Measurements from ENCODE around the gene ERBB3.

ERBB3 gene

DNA sequence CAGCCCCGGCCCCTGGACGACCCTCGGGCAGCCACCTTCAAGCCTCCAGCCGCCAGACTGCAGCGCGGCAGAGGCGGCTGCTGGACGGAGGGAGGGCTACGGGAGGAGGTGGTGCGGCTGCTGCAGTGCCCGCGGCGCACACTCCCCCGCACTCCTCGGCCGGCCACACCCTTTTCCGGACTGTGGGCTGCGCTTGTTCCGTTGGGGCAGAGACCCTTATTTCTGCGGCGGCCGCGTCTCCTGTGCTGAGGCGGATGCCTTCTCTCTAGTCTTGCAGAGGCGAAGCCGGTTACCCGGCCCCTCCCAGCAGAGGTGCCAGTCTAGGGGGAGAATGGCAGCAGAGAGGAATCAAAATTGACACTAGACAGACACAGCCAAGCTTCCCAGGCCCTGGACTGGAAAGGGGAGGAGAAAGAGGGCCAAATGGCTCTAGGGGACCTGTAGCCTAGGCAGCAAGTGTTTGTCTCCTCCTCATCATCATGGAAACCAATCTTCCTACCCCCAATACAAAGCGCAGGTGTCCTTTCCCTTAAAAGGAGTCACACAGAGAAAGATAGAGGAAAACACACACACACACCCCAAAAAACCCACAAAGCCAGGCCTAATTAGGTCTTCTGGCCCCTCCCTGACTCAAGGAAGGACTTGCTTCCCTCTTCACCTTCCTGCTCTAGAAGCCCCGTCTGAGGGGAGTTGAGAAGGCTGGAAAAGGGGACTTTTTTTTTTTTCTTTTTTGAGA is 49.4 kb downstream of the ERBB3 start (continued):
- TF ChIP-seq, protein P1, sequence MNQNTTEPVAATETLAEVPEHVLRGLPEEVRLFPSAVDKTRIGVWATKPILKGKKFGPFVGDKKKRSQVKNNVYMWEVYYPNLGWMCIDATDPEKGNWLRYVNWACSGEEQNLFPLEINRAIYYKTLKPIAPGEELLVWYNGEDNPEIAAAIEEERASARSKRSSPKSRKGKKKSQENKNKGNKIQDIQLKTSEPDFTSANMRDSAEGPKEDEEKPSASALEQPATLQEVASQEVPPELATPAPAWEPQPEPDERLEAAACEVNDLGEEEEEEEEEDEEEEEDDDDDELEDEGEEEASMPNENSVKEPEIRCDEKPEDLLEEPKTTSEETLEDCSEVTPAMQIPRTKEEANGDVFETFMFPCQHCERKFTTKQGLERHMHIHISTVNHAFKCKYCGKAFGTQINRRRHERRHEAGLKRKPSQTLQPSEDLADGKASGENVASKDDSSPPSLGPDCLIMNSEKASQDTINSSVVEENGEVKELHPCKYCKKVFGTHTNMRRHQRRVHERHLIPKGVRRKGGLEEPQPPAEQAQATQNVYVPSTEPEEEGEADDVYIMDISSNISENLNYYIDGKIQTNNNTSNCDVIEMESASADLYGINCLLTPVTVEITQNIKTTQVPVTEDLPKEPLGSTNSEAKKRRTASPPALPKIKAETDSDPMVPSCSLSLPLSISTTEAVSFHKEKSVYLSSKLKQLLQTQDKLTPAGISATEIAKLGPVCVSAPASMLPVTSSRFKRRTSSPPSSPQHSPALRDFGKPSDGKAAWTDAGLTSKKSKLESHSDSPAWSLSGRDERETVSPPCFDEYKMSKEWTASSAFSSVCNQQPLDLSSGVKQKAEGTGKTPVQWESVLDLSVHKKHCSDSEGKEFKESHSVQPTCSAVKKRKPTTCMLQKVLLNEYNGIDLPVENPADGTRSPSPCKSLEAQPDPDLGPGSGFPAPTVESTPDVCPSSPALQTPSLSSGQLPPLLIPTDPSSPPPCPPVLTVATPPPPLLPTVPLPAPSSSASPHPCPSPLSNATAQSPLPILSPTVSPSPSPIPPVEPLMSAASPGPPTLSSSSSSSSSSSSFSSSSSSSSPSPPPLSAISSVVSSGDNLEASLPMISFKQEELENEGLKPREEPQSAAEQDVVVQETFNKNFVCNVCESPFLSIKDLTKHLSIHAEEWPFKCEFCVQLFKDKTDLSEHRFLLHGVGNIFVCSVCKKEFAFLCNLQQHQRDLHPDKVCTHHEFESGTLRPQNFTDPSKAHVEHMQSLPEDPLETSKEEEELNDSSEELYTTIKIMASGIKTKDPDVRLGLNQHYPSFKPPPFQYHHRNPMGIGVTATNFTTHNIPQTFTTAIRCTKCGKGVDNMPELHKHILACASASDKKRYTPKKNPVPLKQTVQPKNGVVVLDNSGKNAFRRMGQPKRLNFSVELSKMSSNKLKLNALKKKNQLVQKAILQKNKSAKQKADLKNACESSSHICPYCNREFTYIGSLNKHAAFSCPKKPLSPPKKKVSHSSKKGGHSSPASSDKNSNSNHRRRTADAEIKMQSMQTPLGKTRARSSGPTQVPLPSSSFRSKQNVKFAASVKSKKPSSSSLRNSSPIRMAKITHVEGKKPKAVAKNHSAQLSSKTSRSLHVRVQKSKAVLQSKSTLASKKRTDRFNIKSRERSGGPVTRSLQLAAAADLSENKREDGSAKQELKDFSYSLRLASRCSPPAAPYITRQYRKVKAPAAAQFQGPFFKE (tag by site-specific recombination; IDR thresholded peaks at IDR 0.05; ENCODE audit: borderline replicate concordance) = no peak
- TF ChIP-seq ZFP69B (tag by site-specific recombination; IDR thresholded peaks at IDR 0.05) (no peak), ZNF654 (tag by site-specific recombination; IDR thresholded peaks at IDR 0.05; ENCODE audit: low read depth) (no peak), TRIM28 (IDR thresholded peaks at IDR 0.05; ENCODE audit: borderline replicate concordance, low read length) (no peak), ZNF561 (tag by site-specific recombination; IDR thresholded peaks at IDR 0.05; ENCODE audit: borderline replicate concordance) (no peak), ZNF501 (tag by site-specific recombination; IDR thresholded peaks at IDR 0.05) (no peak), ZNF621 (tag by site-specific recombination; IDR thresholded peaks at IDR 0.05) (no peak), ZNF174 (tag by site-specific recombination; IDR thresholded peaks at IDR 0.05) (no peak), ZNF2 (tag by site-specific recombination; IDR thresholded peaks at IDR 0.05) (peak; percentile 41; the same call in 1 of the 2 replicates), ZNF549 (tag by site-specific recombination; IDR thresholded peaks at IDR 0.05) (no peak), ZNF211 (tag by site-specific recombination; IDR thresholded peaks at IDR 0.05; ENCODE audit: low read depth) (no peak), ZNF792 (tag by site-specific recombination; IDR thresholded peaks at IDR 0.05) (no peak), ZNF585B (tag by site-specific recombination; IDR thresholded peaks at IDR 0.05) (no peak), ZNF670 (tag by site-specific recombination; IDR thresholded peaks at IDR 0.05; ENCODE audit: low read depth) (no peak), ZNF302 (tag by site-specific recombination; IDR thresholded peaks at IDR 0.05; ENCODE audit: low read depth) (no peak), ZNF626 (tag by site-specific recombination; IDR thresholded peaks at IDR 0.05) (no peak), ZNF660 (tag by site-specific recombination; IDR thresholded peaks at IDR 0.05) (peak; percentile 36; the same call in 1 of the 2 replicates), RBAK (tag by site-specific recombination; IDR thresholded peaks at IDR 0.05) (no peak), YY1 (tag by site-specific recombination; IDR thresholded peaks at IDR 0.05) (no peak), ZNF510 (tag by site-specific recombination; IDR thresholded peaks at IDR 0.05; ENCODE audit: insufficient replicate concordance) (no peak)
- TF ChIP-seq, protein P2, sequence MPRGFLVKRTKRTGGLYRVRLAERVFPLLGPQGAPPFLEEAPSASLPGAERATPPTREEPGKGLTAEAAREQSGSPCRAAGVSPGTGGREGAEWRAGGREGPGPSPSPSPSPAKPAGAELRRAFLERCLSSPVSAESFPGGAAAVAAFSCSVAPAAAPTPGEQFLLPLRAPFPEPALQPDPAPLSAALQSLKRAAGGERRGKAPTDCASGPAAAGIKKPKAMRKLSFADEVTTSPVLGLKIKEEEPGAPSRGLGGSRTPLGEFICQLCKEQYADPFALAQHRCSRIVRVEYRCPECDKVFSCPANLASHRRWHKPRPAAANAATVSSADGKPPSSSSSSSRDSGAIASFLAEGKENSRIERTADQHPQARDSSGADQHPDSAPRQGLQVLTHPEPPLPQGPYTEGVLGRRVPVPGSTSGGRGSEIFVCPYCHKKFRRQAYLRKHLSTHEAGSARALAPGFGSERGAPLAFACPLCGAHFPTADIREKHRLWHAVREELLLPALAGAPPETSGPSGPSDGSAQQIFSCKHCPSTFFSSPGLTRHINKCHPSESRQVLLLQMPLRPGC (tag by site-specific recombination; IDR thresholded peaks at IDR 0.05) = no peak
- TF ChIP-seq, protein P3, sequence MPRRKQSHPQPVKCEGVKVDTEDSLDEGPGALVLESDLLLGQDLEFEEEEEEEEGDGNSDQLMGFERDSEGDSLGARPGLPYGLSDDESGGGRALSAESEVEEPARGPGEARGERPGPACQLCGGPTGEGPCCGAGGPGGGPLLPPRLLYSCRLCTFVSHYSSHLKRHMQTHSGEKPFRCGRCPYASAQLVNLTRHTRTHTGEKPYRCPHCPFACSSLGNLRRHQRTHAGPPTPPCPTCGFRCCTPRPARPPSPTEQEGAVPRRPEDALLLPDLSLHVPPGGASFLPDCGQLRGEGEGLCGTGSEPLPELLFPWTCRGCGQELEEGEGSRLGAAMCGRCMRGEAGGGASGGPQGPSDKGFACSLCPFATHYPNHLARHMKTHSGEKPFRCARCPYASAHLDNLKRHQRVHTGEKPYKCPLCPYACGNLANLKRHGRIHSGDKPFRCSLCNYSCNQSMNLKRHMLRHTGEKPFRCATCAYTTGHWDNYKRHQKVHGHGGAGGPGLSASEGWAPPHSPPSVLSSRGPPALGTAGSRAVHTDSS (tag by site-specific recombination; IDR thresholded peaks at IDR 0.05) = no peak
- TF ChIP-seq, protein P4, sequence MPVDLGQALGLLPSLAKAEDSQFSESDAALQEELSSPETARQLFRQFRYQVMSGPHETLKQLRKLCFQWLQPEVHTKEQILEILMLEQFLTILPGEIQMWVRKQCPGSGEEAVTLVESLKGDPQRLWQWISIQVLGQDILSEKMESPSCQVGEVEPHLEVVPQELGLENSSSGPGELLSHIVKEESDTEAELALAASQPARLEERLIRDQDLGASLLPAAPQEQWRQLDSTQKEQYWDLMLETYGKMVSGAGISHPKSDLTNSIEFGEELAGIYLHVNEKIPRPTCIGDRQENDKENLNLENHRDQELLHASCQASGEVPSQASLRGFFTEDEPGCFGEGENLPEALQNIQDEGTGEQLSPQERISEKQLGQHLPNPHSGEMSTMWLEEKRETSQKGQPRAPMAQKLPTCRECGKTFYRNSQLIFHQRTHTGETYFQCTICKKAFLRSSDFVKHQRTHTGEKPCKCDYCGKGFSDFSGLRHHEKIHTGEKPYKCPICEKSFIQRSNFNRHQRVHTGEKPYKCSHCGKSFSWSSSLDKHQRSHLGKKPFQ (tag by site-specific recombination; IDR thresholded peaks at IDR 0.05) = no peak
- TF ChIP-seq, protein P5, sequence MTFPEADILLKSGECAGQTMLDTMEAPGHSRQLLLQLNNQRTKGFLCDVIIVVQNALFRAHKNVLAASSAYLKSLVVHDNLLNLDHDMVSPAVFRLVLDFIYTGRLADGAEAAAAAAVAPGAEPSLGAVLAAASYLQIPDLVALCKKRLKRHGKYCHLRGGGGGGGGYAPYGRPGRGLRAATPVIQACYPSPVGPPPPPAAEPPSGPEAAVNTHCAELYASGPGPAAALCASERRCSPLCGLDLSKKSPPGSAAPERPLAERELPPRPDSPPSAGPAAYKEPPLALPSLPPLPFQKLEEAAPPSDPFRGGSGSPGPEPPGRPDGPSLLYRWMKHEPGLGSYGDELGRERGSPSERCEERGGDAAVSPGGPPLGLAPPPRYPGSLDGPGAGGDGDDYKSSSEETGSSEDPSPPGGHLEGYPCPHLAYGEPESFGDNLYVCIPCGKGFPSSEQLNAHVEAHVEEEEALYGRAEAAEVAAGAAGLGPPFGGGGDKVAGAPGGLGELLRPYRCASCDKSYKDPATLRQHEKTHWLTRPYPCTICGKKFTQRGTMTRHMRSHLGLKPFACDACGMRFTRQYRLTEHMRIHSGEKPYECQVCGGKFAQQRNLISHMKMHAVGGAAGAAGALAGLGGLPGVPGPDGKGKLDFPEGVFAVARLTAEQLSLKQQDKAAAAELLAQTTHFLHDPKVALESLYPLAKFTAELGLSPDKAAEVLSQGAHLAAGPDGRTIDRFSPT (tag by site-specific recombination; IDR thresholded peaks at IDR 0.05) = peak; percentile 80
- TF ChIP-seq, protein P6, sequence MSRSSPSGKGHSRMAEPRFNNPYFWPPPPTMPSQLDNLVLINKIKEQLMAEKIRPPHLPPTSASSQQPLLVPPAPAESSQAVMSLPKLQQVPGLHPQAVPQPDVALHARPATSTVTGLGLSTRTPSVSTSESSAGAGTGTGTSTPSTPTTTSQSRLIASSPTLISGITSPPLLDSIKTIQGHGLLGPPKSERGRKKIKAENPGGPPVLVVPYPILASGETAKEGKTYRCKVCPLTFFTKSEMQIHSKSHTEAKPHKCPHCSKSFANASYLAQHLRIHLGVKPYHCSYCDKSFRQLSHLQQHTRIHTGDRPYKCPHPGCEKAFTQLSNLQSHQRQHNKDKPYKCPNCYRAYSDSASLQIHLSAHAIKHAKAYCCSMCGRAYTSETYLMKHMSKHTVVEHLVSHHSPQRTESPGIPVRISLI (tag by site-specific recombination; IDR thresholded peaks at IDR 0.05) = no peak

All from HEK293 (cell line).